Stimulated activated CD8-positive, alpha-beta memory T cell treated with anti-CD3 and anti-CD28 coated beads, Interleukin-4, amount 100 ng/mL, for 4 hours (primary cell): ENCODE data around the gene TGFB1.
A peak's percentile ranks its signal among the peaks of the same experiment; 100 is the strongest.
"Not testable (repeated sequence)": the region's sequence is repeated elsewhere in the genome, so short reads cannot be mapped to it uniquely, and the experiment has no call there.

ENCODE experiments used
- DNase-seq, 2 donors: peaks; one replicate each; pipeline ENCODE4 v3.0.0-alpha.2; 2020; ENCODE audit warnings: low read depth in 2 of 2, low spot score in 1 of 2

TGFB1 gene

GRCh38 chr19:41371119-41371518, 17.4 kb upstream of the TGFB1 start:
- DNase-seq: not testable (repeated sequence)

GRCh38 chr19:41369769-41370168, 16.0 kb upstream of the TGFB1 start:
- DNase-seq: no peak

GRCh38 chr19:41367848-41368301, 14.2 kb upstream of the TGFB1 start:
- DNase-seq: no peak

- DNase-seq: no peak
Measured at GRCh38 chr19:41366089-41366488, 12.4 kb upstream of the TGFB1 start.

- no peak for DNase-seq
Measured at GRCh38 chr19:41364524-41365391, 11.0 kb upstream of the TGFB1 start.

- peak; percentile 95 to 98 for DNase-seq
Measured at GRCh38 chr19:41363753-41364523, 10.2 kb upstream of the TGFB1 start, which contains the start of gene B9D2. Gene B9D2, minus strand, starts transcription at chr19:41364149. Its CDS starts 630 bp downstream, at chr19:41363519.

GRCh38 chr19:41363371-41363752, 9.6 kb upstream of the TGFB1 start:
- DNase-seq: no peak

- no peak for DNase-seq
Measured at GRCh38 chr19:41362143-41362847, 8.6 kb upstream of the TGFB1 start.

- no peak for DNase-seq
Measured at GRCh38 chr19:41359741-41360140, 6.0 kb upstream of the TGFB1 start.

- DNase-seq: no peak
Measured at GRCh38 chr19:41357746-41358145, 4.0 kb upstream of the TGFB1 start.

- DNase-seq: no peak
Measured at GRCh38 chr19:41356984-41357739, 3.4 kb upstream of the TGFB1 start.

- no peak for DNase-seq
Measured at GRCh38 chr19:41355802-41356201, 2.1 kb upstream of the TGFB1 start.

GRCh38 chr19:41355035-41355434, 1.3 kb upstream of the TGFB1 start:
- no peak for DNase-seq

- no peak for DNase-seq
Measured at GRCh38 chr19:41354343-41354953, 726 bp upstream of the TGFB1 start.

- DNase-seq: peak; percentile 46 to 68
Measured at GRCh38 chr19:41352609-41353465, 885 bp downstream of the TGFB1 start.

GRCh38 chr19:41352279-41352608, 1.5 kb downstream of the TGFB1 start:
- no peak for DNase-seq

- peak; percentile 80 to 88 for DNase-seq
Measured at GRCh38 chr19:41351339-41352245, 2.1 kb downstream of the TGFB1 start.

- DNase-seq: no peak
Measured at GRCh38 chr19:41350735-41351338, 2.9 kb downstream of the TGFB1 start.
